Ovary (tissue), 9 donors: ENCODE results near the gene CDK8. TPM values are rescaled to one million over a fixed set of nuclear protein-coding genes. Genes with fewer than 3 reads are reported as not detected.
A peak's percentile ranks its signal among the peaks of the same experiment; 100 is the strongest.
"Not testable (repeated sequence)": the region's sequence is repeated elsewhere in the genome, so short reads cannot be mapped to it uniquely, and the experiment has no call there.

Experiments
- DNase-seq, 5 donors: peaks; one replicate each; pipeline ENCODE4 v3.0.0-alpha.2; 2019 to 2020
- H3K27ac ChIP-seq, 2 donors: fragments of 200-600 bp; one replicate each; pipeline versions ENCODE4 v1.5.1 to v1.8.0; 2019 to 2022
- H3K27me3 ChIP-seq: fragments of 200-600 bp; one replicate; pipeline ENCODE4 v1.8.0; 2022
- H3K36me3 ChIP-seq: fragments of 200-600 bp; sonication (generic); one replicate; pipeline ENCODE4 v1.5.1; 2019
- H3K4me1 ChIP-seq: one replicate; pipeline ENCODE4 v1.8.1; 2013; ENCODE audit warnings: mild to moderate bottlenecking, moderate library complexity; ENCODE audit not compliant: insufficient read depth
- H3K4me3 ChIP-seq: fragments of 200-600 bp; sonication (generic); one replicate; pipeline ENCODE4 v1.5.1; 2017
- H3K9me3 ChIP-seq, 2 donors: fragments of 200-600 bp in 1 of 2; sonication (generic) in 1 of 2; one replicate each; pipeline versions ENCODE4 v1.5.1 to v1.8.1; 2013 to 2019; ENCODE audit warnings: mild to moderate bottlenecking in 1 of 2, moderate library complexity in 1 of 2
- EP300 ChIP-seq: sonication (generic); formaldehyde crosslinking; IDR thresholded peaks from one replicate; pipeline ENCODE4 v1.6.1; 2017; ENCODE audit warnings: antibody characterized with exemption
- POLR2A ChIP-seq: fragments of 450-650 bp; IDR thresholded peaks from one replicate; pipeline ENCODE4 v1.6.1; 2017; ENCODE audit warnings: antibody characterized with exemption, mild to moderate bottlenecking, moderate library complexity
- WGBS, 3 donors: extraction: QIAGEN DNeasy Blood & Tissue Kit in 1 of 3; methylation state at CpG; one replicate each; pipeline versions ENCODE4 v1.1.5 to v1.1.7; 2013 to 2017; 5-methylcytosine and 5-hydroxymethylcytosine counted together
- intact Hi-C, 4 donors: fragments of 100-400 bp; cut with DNase I; formaldehyde crosslinking; loops; one replicate each; pipeline versions ENCODE4 v1.11.0 to v1.15.1; 2022 to 2023
- polyA plus RNA-seq, 2 donors: library from polyadenylated mRNA; stranded (reverse); fragments of 200-250 nt in 1 of 2; fragments of 350-450 nt in 1 of 2; fragmentation: Illumina TruSeq in 1 of 2; extraction: RNeasy Lipid Tissue Mini Kit (QIAGEN cat#74804) in 1 of 2; gene quantifications; one replicate each; pipeline ENCODE4 v1.2.3, GENCODE V29; 2013 to 2014
- total RNA-seq, 7 donors: library from RNA; depleted of rRNA in 2 of 7; stranded (reverse); fragments of >200 nt in 2 of 7; fragmentation: NEBNext Ultra II Directional in 3 of 7; extraction: Animal tissue kit (Norgen Biotek cat#: 25700) in 3 of 7; gene quantifications; one replicate each; pipeline versions ENCODE4 v1.1.0 to v1.2.4, GENCODE V29; 2016 to 2023
- TF ChIP-seq, protein P1 (sequence below), 3 donors: fragments of 450-650 bp in 2 of 3; fragments of 200-600 bp in 1 of 3; IDR thresholded peaks; one replicate each; pipeline versions ENCODE4 v1.5.1 to v1.8.0; 2016 to 2022; ENCODE audit warnings: antibody characterized with exemption in 3 of 3, mild to moderate bottlenecking in 1 of 3
- donor health status: DM: no; HTN: no; CAD: no; lungs with moderate emphysema.
- donor health status: DM: no; HTN: no; CAD: no.
- donor health status: Bipolar disorder and iron deficiency.
- donor health status: DM: yes; HTN: yes; CAD: no.
- donor health status: DM: no; HTN: no; CAD: no.
- donor health status: DM: yes; HTN: yes; CAD: no.

Gene CDK8
- total and polyA plus RNA-seq, 9 donors = 5.2 to 11.6 (median 8.3) TPM

DNA sequence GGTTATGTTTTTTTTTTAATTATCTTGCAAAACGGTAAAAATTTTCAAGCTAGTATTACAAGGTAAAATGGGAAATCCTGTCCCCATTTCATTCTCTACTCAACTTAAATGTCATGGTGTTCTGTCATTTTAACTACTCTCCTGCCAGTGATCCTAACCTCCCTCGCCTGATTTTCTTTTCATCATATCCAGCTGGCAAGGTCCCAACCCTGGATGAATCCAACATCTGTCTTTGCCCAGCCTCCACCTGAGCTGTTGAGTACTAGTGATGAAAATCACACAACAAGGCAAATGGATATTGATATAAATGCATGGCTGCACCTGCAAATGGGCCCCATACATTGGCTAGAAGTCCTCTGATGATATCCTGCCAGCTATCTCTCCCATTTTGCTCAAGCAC is 6.9 kb upstream of the CDK8 start:
- 33 to 40% (median 36%) methylated on average over 2 of the region's 2 CpGs for WGBS, 3 donors
- no peaks in the 10 kb centered on the region for H3K36me3 ChIP-seq
- intact Hi-C loops = no loop called here

DNA sequence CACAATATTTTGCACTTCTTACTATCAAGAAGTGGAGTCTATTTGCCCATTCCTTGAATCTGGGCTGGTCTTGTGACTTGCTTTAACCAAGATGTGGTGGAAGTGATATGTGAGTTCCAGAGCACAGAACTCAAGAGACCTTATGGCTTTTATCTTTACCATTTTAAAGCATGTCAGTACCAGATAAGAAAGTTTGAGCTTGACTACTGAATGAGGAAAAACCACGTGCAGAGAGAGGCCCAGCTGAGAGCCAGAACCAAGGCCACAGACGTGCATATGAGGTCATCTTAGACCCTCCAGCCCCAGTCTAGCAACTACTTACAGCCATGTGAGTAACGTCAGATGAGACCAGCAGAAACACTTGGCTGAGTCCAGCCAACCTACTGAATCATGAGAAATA is 6.3 kb upstream of the CDK8 start:
- H3K4me3 ChIP-seq = no peak overlapping the region
- H3K9me3 ChIP-seq = no peaks in the 10 kb centered on the region
- intact Hi-C loops = no loop called here
- TF ChIP-seq EP300 = no peak
- TF ChIP-seq, protein P1, sequence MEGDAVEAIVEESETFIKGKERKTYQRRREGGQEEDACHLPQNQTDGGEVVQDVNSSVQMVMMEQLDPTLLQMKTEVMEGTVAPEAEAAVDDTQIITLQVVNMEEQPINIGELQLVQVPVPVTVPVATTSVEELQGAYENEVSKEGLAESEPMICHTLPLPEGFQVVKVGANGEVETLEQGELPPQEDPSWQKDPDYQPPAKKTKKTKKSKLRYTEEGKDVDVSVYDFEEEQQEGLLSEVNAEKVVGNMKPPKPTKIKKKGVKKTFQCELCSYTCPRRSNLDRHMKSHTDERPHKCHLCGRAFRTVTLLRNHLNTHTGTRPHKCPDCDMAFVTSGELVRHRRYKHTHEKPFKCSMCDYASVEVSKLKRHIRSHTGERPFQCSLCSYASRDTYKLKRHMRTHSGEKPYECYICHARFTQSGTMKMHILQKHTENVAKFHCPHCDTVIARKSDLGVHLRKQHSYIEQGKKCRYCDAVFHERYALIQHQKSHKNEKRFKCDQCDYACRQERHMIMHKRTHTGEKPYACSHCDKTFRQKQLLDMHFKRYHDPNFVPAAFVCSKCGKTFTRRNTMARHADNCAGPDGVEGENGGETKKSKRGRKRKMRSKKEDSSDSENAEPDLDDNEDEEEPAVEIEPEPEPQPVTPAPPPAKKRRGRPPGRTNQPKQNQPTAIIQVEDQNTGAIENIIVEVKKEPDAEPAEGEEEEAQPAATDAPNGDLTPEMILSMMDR (IDR thresholded peaks at IDR 0.05) = no peak
- no peak for TF ChIP-seq POLR2A
- no peaks in the 10 kb centered on the region for H3K36me3 ChIP-seq
- WGBS, 3 donors = 25 to 34% (median 32%) methylated on average over 3 of the region's 3 CpGs
- no peaks in the 10 kb centered on the region for H3K27me3 ChIP-seq
- no peak for DNase-seq
- no peak overlapping the region for H3K27ac ChIP-seq
- no peaks in the 10 kb centered on the region for H3K4me1 ChIP-seq

More for the DNA sequence above, 6.9 kb upstream of the CDK8 start:
- Histone ChIP-seq H3K27me3 (no peaks in the 10 kb centered on the region), H3K4me3 (no peak overlapping the region), H3K9me3 (no peaks in the 10 kb centered on the region), H3K27ac (no peak overlapping the region), H3K4me1 (no peaks in the 10 kb centered on the region)
- no peak for DNase-seq
- no peak for TF ChIP-seq EP300
- TF ChIP-seq, protein P1 (IDR thresholded peaks at IDR 0.05) = no peak
- TF ChIP-seq POLR2A = no peak

GRCh38 chr13:26249551-26249950 is 4.4 kb upstream of the CDK8 start:
- H3K4me3 ChIP-seq = no peak overlapping the region
- no peaks in the 10 kb centered on the region for H3K4me1 ChIP-seq
- H3K27me3 ChIP-seq = no peaks in the 10 kb centered on the region
- intact Hi-C loops = no loop called here
- TF ChIP-seq, protein P1 (IDR thresholded peaks at IDR 0.05) = no peak
- TF ChIP-seq EP300 (no peak), POLR2A (no peak)
- no peak overlapping the region for H3K27ac ChIP-seq
- H3K36me3 ChIP-seq = no peaks in the 10 kb centered on the region
- DNase-seq = no peak
- H3K9me3 ChIP-seq = no peaks in the 10 kb centered on the region

DNA sequence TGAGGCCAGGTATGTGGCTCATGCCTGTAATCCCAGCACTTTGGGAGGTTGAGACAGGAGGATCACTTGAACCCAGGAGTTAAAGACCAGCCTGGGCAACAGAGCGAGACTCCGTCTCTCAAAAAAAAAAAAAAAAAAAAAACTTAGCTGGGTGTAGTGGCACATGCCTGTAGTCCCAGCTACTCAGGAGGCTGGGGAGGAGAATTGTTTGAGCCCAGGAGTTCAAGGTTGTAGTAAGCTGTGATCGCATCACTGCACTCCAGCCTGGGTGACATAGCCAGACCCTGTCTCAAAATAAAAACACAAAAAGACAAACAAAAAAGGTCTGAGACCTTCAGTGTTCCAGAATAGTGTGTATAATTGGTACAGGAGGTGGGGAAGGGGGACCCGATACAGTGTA is 1.9 kb upstream of the CDK8 start:
- not testable (repeated sequence) for H3K4me1 ChIP-seq, H3K36me3 ChIP-seq, H3K9me3 ChIP-seq, H3K27ac ChIP-seq, H3K27me3 ChIP-seq, DNase-seq, H3K4me3 ChIP-seq
- 68 to 89% (median 84%) methylated on average over 4 of the region's 4 CpGs for WGBS, 3 donors
- intact Hi-C loops = loop anchor here in 1 of 4 donors (5.0 kb wide), 1 partner anchor 50 kb away; no protein-coding TSS in a partner anchor

DNA sequence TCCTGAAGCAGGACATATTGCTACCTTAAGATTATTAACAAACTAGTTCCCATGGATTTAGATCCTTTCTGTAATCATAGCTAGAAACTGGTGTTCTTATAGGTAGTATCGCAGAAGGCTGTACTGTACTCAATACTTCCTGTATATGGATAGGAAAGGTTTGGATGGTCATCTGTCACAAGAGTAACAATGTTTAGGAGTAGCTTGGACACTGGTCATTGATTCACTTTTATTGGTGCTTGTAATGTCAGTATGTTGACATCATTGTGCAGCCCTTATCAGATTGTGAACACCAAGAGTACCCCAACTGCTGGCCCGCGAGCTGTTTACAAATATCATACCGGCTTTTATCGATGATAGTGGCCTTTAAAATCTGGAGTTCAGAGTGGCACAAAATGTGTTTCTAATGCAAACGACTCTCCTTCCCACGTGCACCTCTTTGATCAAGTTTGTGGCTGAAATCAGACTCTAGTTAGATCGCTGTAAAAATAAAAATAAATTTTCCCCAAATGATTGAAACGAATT is 605 bp upstream of the CDK8 start:
- Histone ChIP-seq H3K4me1 (no peaks in the 10 kb centered on the region), H3K4me3 (peak overlapping the region; percentile 96), H3K27me3 (no peaks in the 10 kb centered on the region), H3K27ac (peak overlapping the region in 1 of 2 donors; percentile 92), H3K36me3 (no peaks in the 10 kb centered on the region), H3K9me3 (no peaks in the 10 kb centered on the region)
- TF ChIP-seq, protein P1 (IDR thresholded peaks at IDR 0.05) = no peak
- TF ChIP-seq EP300 (no peak), POLR2A (no peak)
- intact Hi-C loops = loop anchor here in 1 of 4 donors (5.0 kb wide), 1 partner anchor 51 kb away; no protein-coding TSS in a partner anchor
- DNase-seq = peak in 2 of 5 donors; percentile 16 to 24
- 38 to 42% (median 38%) methylated on average over 9 of the region's 9 CpGs for WGBS, 3 donors
